IPS DF 19.7 (cell line): ENCODE measurements around the gene DCAF7.
A peak's percentile ranks its signal among the peaks of the same experiment; 100 is the strongest.

ENCODE experiments used
- DNase-seq: peaks from one replicate; pipeline ENCODE4 v3.0.0-alpha.2; 2013; ENCODE audit warnings: low read depth, low spot score

DCAF7 gene

DNA sequence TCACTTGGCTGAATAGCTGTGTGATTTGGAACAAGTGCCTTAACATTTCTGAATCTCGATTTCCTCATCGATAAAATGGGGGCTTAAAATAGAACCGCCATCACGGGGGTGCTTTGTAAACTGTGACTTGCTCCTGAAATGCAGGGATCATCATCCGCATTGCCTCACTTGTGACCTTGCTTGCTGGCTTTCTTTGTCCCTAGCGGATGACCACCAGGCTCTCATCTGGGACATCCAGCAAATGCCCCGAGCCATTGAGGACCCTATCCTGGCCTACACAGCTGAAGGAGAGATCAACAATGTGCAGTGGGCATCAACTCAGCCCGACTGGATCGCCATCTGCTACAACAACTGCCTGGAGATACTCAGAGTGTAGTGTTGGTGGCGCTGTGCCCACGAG, 38.5 kb downstream of the DCAF7 start:
- DNase-seq, result no peak

DNA sequence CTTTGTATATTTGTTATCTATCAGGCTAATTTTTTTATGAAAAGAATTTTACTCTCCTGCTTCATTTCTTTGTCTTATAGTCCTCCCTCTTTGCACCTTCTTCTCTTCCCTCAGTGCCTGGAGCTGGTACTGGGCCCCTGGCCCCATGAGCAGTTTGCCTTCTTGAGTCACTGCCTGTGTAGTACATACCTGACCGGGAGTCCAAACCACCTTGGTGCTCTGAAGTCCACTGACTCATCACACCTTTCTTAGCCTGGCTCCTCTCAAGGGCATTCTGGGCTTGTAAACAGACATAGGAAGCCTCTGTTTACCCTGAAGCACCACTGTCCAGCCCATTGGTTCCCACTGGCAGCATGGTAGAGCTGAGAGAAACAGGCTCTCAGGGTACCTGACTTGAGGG, 39.4 kb downstream of the DCAF7 start:
- DNase-seq, result no peak

DNA sequence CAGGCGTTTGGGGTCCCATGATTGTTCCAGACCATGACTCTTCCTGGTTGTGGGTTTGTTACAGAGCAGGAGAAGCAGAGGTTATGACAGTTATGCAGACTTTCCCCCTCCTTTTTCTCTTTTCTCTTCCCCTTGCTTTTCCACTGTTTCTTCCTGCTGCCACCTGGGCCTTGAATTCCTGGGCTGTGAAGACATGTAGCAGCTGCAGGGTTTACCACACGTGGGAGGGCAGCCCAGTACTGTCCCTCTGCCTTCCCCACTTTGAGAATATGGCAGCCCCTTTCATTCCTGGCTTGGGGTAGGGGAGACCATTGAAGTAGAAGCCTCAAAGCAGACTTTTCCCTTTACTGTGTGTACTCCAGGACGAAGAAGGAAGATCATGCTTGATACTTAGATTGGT, 42.5 kb downstream of the DCAF7 start:
- no peak for DNase-seq

DNA sequence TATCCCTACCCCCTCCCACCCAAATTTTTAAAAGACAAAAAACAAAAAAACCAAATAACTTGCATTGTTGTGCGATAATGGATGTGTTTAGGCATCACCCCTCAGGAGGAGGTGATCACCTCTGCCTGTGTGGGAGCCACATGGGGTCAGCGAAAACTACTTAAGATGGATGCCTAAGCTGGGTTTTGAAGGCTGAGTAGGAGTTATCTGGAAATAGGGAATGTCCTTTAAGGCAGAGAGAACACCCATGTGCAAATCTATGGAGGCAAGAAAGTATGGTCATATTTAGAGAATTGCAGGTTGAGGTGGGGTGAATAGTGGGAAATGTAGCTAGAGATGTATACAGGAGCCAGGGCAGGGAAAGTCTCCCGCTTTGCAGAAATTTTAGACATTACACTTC, 44.9 kb downstream of the DCAF7 start:
- no peak for DNase-seq

DNA sequence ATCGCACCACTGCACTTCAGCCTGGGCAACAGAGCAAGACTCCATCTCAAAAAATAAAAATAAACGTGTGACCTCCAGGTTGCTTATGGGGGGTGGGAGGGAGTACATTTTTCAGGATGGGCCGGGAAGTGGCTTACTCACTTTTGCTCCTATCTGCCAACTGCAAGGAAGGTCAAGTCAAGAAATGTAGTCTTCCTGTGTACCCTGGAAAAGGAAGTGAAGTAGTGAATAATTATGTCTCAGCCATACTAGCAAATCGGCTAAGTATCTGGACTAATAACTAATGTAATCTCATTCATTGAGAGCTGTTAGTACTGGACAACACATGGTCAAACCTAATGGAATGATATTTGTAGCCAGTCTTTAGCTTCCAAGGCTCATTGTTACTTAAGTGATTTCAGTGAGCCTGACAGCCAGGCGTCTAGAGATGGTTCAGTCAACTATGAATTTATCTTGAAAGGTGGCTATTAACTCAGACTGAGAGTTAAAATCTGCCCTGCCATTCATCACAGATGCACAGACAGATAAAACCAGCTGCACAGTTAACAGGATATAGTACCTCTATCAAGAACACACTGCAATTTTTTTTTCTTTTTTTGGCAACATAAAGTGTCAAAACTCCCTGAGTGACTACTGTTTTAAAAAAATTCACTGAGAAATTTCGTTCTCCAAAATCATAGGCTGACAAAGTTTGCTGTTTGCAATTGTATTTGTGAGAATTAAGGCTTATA, 46.7 kb downstream of the DCAF7 start:
- DNase-seq, result no peak

DNA sequence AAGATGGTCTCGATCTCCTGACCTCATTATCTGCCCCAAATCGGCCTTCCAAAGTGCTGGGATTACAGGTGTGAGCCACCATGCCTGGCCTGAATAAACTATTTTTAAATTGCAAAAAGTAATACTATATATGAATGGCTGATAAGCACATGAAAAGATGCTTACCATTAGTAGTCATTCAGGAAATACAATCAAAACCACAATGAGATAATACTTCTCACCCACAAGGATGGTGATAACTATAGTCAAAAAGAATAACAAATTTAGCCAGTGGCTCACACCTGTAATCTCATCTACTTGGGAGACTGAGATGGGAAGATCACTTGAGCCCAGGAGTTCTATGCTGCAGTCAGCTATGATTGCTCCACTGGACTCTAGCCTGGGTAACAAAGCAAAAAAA, 48.0 kb downstream of the DCAF7 start:
- no peak for DNase-seq

DNA sequence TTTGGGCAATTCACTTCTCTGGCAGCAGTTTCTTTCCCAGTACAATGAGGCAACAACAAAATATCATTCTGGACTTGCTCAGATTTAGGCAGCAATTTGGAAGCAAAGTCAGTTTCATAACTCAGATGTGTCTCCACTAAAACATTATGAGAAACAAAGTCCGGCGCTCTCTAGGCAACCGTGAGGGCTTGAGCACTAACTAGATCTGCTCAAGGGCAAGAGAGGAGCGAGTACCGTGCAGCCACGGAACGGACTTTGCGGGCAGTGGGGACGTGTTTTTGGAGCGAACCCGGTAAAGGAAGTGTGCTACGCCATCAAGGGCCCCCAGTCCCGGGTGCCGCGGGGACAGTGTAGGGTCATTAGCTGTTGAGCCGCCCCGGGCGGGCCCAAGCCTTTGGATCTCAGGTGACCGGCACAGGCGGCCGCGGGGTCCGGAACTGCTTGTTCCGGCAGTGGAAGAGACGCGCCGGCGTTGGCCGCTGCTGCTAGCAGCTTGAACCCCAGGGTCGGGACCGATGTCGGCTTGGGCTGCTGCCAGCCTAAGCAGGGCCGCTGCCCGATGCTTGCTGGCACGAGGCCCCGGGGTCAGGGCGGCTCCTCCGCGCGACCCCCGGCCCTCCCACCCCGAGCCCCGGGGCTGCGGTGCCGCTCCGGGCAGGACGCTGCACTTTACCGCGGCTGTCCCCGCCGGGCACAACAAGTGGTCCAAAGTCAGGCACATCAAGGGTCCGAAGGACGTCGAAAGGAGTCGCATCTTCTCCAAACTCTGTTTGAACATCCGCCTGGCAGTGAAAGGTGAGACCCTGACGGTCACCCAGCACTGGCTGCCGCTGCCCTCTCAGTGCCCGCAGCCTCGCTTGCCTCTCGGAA, 50.5 kb downstream of the DCAF7 start, which contains the start of gene TACO1:
TACO1 (plus strand) TSS at position 327 of the 870 bp plus-strand sequence; CDS start at position 516, 189 bp downstream.
- peak; percentile 56 for DNase-seq

DNA sequence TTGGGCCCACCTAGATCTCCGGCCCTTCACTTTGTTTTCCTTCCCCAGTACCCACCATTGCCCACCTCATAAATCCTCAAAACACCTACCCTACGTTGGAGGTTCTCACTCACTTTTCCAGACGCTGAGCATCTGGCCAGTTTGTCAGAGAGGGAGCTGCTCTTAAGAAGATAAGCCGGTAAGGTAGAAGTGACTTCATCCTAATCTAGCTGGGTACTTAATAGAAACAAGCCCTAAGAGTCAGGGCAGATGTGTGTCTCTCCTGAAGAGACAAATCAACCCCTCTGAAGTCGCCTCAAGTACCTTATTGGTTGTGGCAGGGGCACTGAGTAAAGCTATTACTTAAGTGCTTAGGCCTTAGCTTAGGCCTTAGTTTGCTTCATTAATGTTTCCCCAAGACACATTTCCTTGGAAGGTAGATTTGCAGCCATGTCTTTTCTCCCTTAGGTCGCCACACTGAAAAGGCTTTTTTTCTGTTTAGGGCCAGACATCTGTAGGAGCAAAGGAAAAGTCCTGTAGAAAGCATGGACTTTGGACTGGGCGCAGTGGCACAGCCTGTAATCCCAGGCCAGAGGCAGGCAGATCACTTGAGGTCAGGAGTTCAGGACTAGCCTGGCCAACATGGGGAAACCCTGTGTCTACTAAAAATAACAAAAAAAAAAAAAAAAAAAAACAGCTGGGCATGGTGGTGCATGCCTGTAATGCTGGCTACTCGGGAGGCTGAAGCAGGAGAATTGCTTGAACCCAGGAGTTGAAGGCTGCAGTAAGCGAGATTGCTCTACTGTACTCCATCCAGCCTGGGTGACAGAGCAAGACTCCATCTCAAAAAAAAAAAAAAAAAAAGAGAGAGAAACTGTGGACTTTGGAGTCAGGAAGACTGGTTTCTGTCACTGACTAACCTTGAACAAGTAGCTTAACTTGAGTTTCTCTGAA, 51.4 kb downstream of the DCAF7 start:
- no peak for DNase-seq

DNA sequence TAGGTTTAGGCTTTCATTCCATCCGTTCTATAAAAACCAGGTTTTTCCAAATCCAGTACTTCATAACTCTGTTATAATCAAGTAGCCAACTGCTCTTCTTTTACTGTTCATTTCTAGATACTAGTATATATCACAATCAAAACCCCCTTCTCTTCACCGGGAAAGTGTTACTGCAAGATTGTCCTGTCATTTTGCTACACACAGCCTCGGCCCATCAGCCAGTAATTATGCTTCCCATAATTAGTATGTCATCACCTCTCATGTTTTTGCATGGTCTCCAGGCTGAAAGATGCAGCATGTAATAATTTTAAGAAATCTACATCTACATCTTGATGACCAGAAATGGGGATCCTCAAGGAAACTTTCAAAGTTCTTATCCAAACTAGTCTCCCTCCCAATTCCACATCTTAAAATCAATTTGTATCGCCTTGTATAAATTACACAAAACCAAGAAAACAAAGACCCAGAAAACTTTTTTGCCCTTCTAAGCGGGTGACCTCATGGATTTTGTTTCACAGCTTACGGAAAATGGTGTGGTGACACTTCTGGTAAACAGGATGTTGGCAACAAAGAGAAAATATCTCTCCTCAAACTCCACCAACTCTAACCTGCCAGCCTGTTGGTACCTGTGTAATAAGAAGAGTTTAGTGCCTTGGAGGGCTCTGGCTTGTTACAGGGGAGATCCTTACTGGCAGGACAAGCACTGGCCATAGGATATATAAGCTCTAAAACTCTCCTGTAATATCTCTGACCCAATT, 59.7 kb downstream of the DCAF7 start:
- DNase-seq, result no peak

DNA sequence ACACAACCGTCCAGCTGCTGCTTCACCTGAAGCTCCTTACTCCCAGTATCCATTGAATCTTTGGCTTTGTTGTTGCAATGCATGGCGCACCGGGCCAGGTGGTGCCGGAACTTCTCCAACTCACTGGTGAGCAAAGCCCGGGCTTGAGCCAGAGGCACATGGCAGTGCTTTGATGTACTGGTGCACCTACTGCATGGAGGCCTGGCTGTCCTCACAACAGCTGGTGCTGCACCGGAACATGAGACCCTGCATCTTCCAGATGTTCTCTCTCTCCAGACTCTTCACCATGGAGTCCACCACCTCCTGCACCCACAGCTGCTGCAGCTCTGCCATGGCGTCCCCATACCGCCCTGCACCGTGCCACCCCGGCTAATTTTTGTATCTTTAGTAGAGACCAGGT, 60.6 kb downstream of the DCAF7 start:
- no peak for DNase-seq

DNA sequence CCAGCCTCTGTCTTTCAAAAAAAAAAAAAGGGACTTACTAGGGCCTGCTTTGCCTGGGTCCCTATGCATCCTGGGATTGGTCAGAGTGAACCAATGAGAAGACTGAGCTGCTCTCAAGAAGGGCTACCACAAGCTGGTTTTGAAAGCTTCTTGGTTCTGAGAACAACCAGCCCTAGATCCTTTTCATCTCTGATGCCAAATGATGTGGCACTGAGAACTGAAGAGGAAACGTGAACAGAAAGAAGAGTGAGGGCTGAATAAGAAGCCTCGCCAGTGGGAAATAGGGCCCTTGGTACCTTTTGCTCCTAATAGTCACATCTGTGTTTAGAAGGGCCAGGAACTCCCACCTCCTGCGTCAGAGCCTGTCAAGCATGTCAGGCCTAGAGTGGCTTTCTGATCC, 61.1 kb downstream of the DCAF7 start:
- no peak for DNase-seq

DNA sequence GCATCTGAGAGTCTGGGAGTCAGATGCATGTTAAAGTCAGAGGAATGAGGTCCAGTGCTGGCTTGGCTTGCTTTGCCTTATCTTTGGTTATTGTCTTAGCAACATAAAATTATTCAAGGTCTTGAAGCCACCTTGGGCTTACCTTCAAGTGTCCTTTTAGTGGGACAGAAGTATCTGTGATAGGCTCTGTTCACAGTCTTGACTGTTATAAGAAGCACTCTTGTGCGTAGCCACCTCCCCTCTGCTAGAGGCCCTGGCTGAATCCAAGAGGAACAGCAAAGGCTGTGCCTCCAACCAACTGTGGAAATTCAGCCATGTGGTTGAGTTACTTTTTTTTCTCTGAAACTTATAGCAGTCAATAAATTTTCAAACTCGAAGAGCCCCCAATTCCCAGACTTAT, 63.4 kb downstream of the DCAF7 start:
- no peak for DNase-seq

DNA sequence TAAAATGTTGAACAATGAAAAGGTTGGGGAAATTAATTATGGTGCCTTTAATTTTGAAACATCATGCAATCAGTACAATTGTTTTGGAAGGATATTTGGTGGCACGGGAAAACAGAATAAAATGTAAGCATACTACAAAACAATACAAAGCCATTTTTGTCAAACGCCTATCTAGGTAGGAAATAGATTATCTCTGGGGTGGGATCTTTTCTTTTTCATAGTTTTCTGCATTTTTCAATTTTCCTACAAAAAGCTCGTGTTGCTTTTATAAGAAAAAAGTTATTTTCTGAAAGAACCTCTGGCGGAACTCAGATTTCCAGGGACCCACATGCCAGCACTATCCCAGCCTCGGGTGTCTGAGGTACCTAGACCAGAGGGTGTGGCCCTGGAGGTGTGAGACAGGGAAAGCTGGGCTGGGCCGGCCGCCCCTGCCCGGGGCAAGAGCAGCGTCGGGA, 71.0 kb downstream of the DCAF7 start:
- no peak for DNase-seq

DNA sequence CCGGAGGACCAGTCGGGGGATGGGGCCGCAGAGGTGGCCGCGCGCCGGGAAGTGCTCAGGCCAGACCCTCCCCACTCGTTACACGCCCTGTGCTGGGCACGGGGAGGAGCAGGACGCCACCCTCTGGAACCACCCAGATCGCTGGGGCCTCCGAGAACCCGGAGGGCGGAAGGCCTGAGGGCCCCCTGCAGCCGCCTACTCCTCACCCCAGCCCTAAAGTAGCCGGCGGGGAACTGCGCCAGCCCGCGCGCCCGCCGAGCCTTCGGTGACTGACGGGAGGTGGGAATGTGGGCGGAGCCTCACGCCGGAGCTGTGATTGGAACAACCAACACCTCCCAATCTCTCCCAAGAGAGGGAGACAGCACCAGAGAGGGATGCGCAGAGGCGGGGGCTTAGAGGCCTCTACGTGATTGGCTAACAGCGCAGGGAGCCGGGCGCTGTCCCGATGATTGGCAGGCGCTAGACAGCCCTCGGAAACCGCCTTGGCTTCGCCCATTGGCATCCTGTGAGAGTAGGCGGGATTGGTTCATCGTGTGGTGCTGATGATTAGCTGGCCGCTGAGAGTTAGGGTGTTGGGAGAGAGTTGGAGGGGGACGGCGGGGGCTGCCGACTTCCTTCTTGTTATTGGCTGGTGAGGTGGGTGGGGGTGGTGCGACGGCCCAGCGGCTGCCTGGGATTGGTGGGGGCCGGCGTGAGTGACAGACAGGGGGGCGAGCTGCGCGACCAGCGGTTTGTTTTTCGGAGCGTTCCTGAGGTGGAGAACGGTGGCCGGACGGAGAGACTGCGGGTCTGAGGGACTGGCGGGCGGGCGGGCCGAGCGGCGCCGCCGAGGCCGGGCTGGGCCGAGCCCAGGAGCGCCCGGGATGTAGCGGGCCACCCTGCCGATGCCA, 71.7 kb downstream of the DCAF7 start, which contains the start of gene MAP3K3:
MAP3K3 (plus strand) TSS at position 734 of the 890 bp plus-strand sequence. CDS start 343 bp downstream, outside the sequence.
- peak; percentile 99 for DNase-seq

DNA sequence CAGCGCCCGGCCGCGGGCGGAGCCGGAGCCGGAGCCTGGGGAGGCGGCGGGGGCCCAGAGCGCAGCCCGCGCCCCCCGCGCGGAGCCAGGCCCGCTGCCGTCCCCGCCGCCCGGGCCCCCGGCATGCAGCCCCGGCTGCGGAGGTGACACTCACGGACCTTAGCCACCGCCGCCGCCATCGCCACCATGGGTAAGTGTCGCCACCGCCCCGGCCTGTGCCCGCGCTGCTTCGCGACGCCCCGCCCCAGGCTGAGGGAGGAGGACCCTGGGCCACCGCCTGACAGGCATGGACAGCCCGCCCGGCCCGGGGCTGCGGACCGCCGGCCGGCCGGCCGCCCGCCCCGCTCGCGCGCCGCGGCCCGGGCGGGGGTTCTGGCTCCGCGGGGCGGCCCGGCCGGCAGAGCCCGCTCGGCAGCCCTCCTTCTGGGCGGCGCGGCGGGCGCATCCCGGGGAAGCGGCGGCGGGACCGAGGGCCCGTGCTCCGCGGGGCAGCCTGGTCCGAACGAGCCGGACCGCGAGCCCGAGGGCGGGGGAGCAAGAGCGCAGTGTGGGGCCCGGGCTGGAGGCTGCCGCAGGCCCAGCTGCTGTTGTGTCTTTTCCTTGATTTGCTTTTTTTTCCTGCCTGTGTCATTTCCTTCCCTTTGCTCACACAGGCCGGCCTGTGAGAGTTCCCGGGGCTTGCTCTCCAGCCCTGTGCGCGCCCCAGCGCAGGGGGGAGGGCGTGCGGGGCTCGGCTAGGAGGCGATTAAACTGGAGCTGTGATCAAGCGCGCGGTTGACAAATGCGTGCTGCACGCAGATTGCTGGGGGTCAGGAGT, 72.5 kb downstream of the DCAF7 start:
- no peak for DNase-seq

DNA sequence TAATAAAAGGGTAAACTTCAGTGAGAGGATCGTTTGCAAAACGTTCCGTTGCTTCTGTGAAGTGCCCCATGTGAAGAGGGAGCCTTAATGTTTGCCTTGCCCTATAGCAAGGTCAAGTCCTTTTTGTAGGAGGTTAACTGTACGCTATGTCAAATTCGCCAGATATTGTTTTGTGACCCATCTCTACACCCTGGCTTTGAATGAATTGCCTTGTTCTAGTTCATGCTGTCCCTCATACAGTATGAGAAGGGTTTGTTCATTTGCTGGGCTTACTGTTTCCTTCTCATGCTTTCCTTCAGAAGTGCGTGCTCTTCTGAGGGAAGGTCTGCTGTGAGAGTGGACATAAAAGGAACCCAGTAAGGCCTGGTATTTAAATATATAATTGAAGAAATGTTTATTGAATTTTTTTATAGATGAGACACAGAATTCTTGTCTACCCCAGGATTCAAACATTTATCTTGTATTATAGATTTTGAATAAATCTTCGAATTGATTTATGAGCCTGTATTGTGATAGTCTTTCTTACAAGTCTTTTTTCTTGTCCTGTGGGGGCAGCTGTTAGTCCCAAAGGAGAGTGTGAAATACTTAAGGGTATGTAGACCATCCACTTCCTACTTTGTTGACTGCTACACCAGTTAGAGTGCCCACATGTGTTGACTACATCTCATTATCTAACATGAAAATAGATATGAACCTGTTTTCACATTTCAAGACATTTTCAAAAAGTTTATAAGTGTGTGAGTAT, 73.7 kb downstream of the DCAF7 start:
- no peak for DNase-seq

DNA sequence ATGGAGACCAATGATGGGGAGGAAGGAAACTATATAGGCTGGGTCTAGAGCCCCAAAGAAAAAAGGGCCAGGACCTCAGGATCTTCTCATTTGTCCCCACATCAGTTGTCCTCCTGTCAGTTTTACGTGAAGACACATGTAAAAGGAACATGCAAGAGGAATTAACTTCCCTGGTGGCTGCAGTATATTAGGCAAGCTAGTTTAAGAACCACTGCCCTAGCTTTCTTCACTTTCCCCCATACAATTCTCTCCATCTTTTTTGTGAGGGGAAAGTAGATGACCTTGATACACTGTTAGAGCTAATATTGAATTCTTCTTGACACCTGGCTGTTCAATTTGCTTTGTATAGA, 74.2 kb downstream of the DCAF7 start:
- DNase-seq, result no peak

DNA sequence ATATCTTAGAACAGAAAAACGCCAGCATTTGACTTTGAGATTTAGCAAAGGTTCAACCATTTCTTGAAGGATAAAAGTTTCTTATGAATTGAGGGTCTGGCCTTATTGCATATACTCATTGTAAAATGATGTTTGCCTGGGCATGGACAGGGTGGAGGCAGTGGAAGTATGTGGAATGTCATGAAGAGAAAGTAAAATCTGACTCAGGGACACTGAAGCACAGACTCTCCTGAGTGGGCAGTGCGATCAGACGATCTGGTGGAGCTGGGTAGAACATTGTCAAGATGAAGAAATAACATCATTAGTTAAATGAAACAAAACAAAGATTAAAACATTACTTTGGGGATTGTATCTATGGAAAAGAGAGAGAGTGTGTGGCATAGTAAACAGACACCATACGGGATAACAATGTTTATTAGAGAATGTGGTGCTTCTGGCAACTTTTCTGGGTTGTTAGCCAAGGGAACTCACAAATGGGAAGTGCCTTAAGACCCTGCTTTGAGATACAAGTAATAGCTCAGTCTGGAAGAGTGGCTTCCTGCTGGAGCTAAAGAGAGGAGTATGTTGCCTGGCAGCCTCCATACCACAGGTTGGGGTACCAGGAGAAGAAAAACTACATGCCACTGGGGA, 76.4 kb downstream of the DCAF7 start:
- DNase-seq, result no peak
